ENCODE results near the gene CCDC92B.

Gene CCDC92B

GRCh38 chr17:2718150-2718938 lies 31.1 kb downstream of the CCDC92B start:
- no peak for DNase-seq

GRCh38 chr17:2716649-2717048 lies 32.8 kb downstream of the CCDC92B start:
- DNase-seq: no peak

GRCh38 chr17:2713881-2714280 lies 35.6 kb downstream of the CCDC92B start:
- no peak for DNase-seq

GRCh38 chr17:2712300-2713043 lies 37.0 kb downstream of the CCDC92B start:
- DNase-seq: no peak

- peak; percentile 57 for DNase-seq
Observed at GRCh38 chr17:2711608-2712299, 37.7 kb downstream of the CCDC92B start, which contains the start of gene CLUH. CLUH (minus strand) TSS chr17:2711764; CDS start chr17:2711661, 103 bp downstream.

- DNase-seq: no peak
Observed at GRCh38 chr17:2710803-2711607, 38.4 kb downstream of the CCDC92B start.

- DNase-seq: no peak
Observed at GRCh38 chr17:2710071-2710802, 39.2 kb downstream of the CCDC92B start.

GRCh38 chr17:2709183-2709661 lies 40.2 kb downstream of the CCDC92B start:
- DNase-seq: no peak

GRCh38 chr17:2708585-2709182 lies 40.8 kb downstream of the CCDC92B start:
- DNase-seq: no peak

GRCh38 chr17:2707721-2708584 lies 41.5 kb downstream of the CCDC92B start:
- no peak for DNase-seq

GRCh38 chr17:2706911-2707510 lies 42.4 kb downstream of the CCDC92B start:
- DNase-seq: no peak

GRCh38 chr17:2705888-2706795 lies 43.3 kb downstream of the CCDC92B start:
- no peak for DNase-seq

GRCh38 chr17:2705263-2705662 lies 44.2 kb downstream of the CCDC92B start:
- DNase-seq: no peak

GRCh38 chr17:2704890-2705248 lies 44.6 kb downstream of the CCDC92B start:
- DNase-seq: no peak

- no peak for DNase-seq
Observed at GRCh38 chr17:2704031-2704889, 45.2 kb downstream of the CCDC92B start.

GRCh38 chr17:2703606-2704005 lies 45.8 kb downstream of the CCDC92B start:
- DNase-seq: no peak

GRCh38 chr17:2703181-2703580 lies 46.3 kb downstream of the CCDC92B start:
- no peak for DNase-seq
